NCI-H82 treated with DMSO at 0.1 percent for 48 hours (cell line): ENCODE data around the gene LYRM1.
"Not testable (repeated sequence)": the region's sequence is repeated elsewhere in the genome, so short reads cannot be mapped to it uniquely, and the experiment has no call there.

Source experiments
- DNase-seq: peaks from one replicate; lab custom pipeline; 2025; ENCODE audit not compliant: unreplicated experiment; lab: John Stamatoyannopoulos, UW

LYRM1 gene

DNA sequence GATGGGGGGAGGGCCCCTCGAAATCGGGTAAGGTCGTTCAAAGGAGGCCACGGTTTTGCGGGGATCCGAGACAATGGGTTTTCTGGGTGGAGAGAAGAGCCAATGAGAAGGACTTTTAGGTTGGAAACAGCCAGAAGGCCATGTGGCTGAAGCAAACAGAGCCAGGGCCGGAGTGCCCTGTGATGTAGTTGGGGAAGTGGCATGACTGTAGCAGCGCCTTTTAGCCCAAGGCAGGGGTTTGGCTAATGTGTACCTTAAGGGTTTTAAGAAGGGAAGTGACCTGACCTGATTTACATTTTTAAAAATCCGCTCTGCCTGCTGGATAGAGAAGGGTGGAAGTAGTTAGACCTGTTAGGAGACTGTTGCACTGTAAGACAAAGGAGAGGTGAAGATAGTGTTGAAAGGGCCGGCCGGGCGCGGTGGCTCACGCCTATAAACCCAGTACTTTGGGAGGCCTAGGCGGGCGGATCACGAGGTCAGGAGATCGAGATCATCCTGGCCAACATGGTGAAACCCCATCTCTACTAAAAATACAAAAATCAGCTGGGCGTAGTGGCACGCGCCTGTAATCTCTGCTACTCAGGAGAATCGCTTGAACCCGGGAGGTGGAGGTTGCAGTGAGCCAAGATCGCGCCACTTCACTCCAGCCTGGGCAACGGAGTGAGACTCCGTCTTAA lies 1.0 kb downstream of the LYRM1 start:
- peak; percentile 23 for DNase-seq

DNA sequence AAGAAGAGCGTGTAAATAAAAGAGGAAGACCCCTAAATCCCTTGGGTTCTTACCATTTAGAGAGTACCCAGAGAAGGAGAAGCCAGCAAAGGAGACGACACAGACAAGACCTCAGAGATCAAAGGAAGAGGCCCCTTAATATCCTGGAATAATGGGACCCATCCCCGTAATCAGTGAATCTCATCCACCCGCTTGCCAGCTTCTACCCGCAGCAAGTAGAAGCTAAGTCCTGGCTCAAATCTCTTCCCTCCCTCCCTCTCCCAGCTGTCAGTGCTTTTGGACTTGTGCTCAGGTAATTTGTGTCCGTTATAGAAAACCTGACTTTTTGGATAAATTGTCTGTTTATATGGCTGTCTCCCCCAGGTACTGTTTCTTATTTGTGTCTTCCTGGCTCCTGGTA lies 1.9 kb downstream of the LYRM1 start:
- no peak for DNase-seq

DNA sequence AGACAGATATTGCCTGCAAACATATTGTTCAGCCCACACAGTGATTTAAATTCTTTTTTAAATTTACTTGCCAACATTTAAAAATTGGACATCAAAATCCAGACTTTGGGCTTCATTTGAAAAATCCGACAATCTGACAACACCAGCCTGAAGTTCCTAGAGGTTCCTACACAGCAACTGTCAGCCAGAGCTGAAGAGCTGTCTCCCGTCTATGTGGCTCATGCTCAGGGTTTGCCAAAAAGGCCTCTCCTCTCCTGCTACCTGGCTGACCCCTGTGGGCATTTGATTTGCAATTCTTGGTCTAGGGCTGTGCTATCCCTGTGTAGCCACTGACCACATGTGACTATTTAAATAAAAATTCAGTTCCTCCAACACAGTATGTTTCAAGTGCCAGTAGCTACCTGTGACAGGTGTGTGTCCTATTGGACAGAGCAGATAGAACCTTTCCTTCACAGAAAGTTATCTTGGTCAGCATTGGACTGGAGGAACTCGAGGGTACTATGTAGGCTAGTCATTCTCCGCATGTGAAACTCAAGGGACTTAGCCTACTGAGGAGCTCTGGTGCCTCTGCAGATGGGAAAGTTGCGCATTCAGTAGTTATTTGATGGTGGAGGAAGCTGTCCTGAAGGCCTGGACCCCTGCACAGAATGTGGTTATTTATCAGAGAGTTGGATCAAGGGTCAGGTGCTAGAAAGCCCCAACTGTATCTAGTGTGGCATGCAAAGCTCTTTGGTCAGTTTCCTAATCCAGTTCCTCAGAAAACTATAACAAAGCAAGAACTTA lies 2.7 kb downstream of the LYRM1 start:
- DNase-seq = no peak

DNA sequence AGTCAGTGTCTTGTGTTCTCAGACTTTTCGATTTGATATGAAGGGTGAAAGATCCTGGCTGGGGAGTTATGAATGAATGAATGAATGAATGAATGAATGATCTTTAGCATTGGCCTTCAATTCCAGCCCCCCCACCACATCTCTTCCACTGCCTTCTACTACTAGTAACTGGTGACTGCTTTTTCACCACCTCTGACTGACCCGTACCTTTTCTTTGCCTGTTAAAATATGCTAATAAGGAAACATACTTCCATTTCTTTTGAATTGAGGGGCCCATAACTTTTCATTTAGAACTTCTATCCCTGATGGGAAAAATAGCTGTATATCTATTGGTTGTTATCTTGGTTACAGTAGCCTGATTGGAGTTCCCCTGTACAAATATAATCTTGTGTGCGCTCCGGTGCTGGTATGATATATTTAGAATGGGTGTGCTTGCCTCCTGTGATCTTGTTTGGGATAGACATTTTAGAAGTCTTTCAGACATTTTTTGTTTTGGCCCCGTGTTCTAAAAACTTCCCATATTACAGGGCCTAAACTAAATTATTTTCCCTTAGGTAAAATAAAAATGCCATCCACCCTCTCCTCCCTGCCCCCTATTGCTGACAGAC lies 3.4 kb downstream of the LYRM1 start:
- no peak for DNase-seq

DNA sequence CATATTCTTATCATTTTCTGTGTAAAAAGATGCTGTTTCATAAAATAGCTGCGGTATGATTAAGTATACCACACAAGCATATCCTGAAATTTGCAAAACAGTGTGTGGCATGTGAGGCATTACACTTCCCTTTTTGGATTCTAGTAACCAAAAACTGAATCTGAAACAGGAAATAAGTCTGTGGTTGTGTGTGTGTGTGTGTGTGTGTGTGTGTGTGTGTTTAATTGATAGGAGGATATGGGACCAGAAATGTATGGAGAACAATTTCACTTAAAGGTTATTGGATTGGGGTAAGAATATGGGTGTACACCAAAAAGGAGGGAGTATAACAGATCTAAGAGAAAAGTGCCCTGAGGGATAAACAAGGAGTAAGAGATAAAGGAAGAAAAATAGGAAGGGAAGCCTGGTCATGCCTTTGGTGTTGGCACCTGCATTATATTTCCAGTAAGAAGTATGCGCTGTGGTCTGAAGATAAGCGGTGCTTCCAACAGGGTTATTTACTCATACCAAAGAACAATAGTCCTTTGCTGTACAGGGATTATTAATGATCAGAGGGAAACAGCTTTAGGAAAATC lies 4.0 kb downstream of the LYRM1 start:
- DNase-seq = no peak

DNA sequence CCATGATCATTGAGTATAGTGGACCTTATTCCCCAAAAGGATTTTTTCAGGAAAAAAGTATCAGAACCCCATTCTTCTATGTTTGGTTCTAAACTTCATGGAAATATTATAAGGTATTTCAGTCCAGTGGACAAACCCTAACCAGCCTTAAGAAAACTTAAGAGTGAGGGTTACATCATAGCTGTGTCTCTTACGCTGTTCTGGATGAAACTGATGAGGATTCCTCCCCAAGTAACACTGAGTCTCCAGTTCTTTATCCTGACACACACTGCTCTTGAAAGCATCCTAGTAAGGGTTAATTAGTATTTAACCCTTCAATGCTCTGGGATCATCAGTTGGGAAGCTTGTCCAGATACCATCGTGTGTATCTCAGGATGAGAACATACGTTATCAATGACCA lies 5.0 kb downstream of the LYRM1 start:
- no peak for DNase-seq

DNA sequence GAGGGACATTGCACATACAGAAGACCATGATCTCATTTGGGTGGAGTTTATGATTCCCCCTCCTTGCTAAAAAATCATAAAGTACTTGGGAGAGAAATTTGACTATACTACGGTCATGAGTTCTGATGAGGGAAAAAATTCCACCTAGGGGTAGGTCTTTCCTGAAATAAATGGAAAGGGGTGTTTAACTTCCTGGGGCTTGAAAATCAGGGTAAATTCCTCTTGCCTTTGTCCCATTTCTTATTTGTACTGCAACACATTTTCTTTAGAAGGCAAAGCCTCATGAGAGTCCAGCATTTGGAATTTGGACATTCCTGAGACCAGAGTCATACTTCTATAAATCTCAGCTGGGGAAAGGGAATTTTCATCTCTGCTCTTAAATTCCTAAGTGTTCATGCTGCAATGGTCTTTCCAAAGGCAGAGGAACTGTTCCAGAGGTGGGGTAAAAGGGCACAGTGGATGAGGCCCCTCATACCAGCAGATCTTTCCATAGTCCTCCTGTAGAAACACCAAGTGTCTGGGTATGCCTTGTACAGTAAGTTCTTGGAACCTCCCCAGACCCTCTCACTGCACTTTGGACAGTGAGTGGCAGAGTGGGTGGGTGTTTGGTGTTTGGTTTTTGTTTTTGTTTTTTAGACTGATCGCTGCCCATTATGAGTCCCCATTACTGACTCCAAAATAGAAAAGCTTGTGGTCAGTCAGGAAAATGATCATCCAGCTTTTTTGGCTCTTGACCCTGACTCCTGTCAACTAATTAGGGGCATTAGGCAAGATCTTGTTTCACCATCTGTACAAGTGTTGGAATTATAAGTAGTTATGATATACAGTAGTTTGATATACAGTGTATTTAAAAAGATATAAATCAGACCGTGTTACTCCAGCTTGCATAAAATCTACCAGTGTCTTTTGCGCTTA lies 6.0 kb downstream of the LYRM1 start:
- DNase-seq = no peak

DNA sequence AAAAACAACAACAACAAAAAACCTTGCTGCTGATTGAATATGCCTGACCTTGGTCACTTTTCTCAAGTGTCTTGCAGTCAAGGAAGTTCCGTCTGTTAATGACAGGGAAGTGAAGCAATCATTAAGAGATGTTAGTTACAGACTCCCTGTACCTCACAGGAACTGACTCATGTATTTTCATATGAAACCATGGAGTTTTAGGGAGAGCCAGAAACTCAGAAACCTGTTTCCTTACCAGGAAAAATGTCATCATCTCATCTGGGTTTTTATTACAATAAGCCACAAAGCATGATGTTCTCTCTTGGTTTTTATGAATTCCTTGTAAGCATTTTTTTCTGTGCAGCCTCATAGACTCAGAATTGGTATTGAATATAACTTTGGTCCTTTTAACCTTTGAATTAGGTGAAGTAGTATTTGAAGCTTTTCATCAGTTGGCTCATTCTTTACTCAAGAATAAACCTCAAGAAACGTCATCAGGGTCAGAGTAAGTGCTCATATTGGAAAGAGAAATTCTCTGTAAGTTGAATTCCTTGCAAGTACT lies 10.3 kb downstream of the LYRM1 start:
- DNase-seq = no peak

DNA sequence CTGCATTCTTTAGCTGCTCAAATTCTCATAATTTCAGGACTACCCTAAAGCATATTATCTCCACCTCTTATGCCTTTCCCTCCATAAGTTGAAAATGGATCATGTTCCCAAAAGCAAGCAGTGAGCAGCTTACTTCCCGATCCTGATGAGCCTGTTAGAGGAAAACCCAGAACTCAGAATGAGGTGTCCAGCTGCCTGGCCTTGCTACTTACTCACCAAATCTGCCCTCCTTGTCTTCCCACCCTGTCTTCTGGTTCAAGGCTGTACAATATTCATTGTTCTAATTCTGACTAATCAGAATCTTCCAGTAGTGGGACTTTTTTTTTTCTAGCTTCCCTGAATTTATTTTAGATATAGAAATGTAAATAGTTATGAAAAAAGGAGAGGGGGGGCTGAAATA lies 10.8 kb downstream of the LYRM1 start:
- no peak for DNase-seq

DNA sequence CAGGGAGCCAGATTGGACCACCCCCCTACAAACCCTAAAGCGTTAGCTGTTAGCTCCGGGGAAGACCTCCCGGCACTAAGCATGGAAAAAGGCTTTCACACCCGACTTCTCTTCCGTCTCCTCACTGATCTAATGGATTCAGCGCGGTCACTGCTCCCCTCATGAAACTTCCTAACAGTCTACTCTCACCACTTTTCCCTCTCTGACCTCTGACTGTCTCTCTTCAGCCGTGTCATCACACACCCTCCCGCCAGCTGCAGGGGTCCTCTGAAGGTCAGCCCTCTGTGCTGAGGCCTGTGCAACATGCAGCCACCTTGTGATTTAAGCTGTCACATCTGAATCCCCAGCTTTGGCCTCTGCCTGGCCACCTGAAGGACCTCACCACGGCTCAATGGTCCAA lies 15.7 kb downstream of the LYRM1 start:
- DNase-seq = no peak

DNA sequence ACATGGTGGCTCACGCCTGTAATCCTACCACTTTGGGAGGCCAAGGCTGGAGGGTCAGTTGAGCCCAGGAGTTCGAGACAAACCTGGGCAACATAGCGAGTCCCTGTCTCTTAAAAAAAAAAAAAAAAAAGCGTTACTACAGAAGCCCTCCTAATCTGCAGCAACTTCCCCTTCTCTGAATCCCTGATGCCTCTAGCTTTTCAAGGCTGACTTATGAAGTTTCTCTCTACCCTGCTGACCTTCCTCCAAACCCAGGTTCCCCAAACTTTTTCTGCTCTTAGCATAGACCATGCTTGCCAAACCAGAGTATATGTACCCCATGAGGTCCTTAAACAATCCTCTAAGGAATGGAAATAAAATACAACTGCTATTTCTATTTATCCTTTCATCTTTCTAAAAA lies 16.4 kb downstream of the LYRM1 start:
- no peak for DNase-seq

DNA sequence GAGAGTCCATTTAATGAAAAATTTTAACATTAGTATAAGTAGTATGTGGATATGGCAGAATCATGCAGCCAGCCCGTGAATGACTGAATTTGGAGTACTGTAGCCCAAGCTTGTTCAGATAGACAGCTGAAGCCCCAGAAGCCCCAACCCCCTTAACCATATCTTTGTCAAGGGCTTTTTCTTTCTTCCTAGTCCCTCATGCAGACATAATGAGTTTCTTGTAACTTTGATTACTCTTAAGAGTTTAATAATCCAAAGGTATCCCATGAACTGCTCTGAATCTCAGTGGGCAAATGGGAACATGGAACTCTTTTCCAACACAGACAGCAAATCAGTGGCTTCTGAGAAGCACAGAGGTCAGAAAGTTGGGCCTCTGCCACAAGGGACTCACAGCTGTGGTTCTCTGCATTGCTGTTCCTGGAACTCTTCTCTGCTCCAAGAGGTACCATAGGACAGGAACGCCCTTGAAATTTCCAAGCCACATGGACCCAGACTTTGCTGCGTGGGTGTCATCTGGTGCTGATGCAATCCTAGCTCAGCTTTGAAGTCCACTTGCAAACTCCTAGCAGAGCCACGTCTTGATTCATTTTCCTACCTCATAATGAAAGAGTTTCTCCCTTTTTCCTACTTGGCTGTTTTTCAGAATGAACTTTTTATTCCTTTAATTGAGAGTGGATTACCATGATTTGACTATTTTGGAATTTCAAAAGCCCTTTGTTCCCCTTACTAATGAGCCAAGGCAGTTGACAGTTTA lies 18.1 kb downstream of the LYRM1 start:
- DNase-seq = no peak

DNA sequence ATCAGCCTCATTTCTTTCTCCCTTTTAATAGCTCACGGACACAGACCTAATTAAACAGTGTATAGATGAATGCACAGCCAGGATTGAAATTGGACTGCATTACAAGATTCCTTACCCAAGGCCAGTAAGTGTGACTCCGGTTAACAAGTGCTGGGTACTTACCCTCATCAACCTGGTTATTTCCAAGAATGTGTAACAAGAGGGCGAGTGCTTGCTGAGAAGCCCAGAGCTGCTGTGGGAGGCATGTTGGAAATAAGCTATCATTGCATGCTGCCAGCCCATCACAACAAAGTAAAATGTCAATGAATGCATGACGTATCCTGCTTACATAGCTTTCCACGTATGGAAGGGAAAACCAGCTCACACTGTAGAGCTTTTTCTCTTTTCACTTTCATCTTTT lies 19.5 kb downstream of the LYRM1 start:
- DNase-seq = no peak

DNA sequence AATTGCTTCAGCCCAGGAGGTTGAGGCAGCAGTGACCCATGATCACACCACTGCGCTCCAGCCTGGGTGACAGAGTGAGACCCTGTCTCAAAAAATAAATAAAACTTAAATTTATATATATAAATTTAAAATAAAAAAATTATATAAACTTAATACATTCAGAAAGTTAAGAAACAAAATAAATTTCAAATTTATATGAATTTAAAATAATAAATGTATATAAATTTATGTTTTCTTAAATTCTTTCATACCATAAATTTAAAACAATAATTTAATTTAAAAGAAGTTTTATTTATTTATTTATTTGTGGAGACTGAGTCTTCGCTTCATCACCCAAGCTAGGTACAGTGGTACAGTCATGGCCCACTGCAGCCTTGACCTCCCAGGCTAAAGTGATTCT lies 20.2 kb downstream of the LYRM1 start:
- no peak for DNase-seq

DNA sequence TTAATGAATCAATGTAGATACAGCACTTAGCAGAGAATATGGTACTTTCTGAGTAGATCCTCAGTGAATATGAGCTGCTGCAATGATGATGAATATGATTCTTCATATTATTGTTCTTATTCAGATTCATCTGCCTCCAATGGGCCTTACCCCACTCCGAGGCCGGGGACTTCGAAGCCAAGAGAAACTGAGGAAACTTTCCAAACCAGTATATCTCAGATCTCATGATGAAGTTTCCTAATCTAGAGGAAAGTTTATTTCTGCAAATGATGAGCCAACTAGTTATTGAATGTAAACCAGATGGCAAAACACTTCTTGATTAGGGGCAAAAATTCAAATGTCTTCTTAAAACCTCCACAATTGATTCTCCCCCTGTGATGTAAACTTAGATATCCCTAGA lies 23.3 kb downstream of the LYRM1 start:
- no peak for DNase-seq

DNA sequence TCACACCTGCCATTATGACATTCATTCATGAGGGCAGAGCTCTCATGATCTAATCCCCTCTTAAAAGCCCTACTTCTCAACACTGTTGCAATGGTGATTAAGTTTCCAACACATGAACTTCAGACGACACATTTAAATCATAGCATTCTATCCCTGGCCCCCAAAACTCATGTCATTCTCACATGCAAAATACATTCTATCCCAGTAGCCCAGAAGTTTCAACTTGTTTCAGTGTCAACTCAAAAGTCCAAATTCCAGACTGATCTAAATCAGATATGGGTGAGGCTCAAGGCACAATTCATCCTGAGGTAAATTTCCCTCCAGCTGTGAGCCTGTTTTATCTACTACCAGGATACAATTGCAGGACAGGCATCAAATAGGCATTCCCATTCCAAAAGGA lies 25.2 kb downstream of the LYRM1 start:
- no peak for DNase-seq

DNA sequence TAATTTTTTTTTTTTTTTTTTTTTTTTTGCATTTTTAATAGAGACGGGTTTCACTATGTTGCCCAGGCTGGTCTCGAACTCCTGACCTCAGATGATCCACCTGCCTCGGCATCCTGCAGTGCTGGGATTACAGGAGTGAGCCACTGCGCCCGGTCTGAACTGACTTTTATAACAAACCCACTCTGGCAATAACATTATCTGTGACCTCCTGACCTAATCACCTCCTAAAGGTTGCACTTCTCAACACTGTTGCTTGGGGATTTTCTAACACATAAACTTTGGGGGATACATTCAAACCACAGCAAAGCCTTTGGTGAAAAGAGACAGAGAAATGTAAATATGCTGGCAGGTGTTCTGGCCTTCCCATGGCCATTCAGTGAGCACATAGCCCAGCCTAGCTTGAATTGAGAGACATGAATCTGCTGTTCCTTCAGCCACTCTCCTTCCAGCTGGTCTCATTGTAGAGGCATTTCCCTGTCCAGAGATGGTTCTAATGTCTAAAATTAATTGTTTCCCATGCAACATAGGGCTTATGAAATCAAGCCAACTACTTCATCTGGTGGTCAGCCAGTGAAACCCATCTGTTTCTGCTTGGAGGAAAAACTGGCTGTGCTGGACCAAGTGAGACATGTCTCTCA lies 28.3 kb downstream of the LYRM1 start:
- no peak for DNase-seq

DNA sequence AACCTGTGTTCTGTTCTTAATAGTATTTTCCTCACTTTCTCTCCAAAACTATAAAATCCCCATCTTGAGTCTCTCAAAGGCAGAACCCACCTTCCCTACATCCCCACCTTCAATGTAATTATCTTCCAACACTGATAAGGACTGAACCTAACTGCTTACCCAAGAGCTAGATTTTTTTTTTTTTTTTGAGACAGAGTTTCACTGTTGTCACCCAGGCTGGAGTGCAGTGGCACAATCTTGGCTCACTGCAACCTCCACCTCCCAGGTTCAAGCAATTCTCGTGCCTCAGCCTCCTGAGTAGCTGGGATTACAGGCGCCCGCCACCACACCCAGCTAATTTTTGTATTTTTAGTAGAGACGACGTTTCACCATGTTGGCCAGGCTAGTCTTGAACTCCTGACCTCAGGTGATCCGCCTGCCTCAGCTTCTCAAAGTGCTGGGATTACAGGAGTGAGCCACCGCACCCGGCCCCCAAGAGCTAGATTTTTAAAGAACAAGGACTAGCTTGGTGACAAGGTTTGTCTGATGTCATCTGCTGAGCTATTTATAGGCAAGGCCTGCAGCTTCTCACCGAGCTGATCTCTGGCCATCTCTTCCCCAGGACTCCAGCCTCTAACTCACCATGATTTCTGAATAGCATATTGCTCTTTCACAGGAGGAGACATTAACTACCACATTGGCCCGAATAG lies 29.2 kb downstream of the LYRM1 start:
- DNase-seq = not testable (repeated sequence)

DNA sequence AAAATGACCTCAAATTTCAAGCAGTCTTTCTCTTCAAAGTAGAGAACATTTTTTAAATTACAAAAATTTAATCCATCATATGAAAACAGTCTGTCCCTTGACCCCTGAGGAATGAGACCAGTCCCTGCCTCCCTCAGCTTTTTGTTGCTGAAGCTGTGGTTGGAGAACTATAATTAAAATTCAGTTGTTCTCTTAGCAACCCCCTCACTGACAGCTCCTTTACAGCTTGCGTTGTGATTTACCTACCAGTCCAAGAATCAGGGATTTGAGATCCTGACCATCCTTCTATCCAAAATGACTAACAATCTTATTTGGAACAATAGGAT lies 29.8 kb downstream of the LYRM1 start:
- DNase-seq = no peak
